HepG2 (cell line): ENCODE measurements around the gene ZBTB7C. TPM values are rescaled to one million over a fixed set of nuclear protein-coding genes. Genes with fewer than 3 reads are reported as not detected.
A peak's percentile ranks its signal among the peaks of the same experiment; 100 is the strongest.

Source experiments
- ATAC-seq: fragments of 200-7000 bp; cut with Tn5 transposase; 3 replicates; pipeline ENCODE4 v1.9.1; 2020; ENCODE audit warnings: mild to moderate bottlenecking, moderate library complexity
- BruUV-seq: library from RNA; stranded (reverse); fragments of 400-500 nt; replicated peaks from 2 replicates; lab custom pipeline; 2021; lab: Mats Ljungman, UMichigan
- CTCF ChIA-PET: fragments of 300-600 bp; formaldehyde crosslinking; extraction: SDS; loops from one replicate; lab custom pipeline; 2021; ENCODE audit warnings: low total read pairs, inconsistent platforms, low intra/inter-chr PET ratio; lab: Yijun Ruan, JAX
- POLR2A ChIA-PET: fragments of 350-600 bp; sonication (Branson Sonifier 250); formaldehyde crosslinking; loops from one replicate; lab custom pipeline; 2020; ENCODE audit warnings: antibody characterized with exemption, inconsistent platforms; lab: Yijun Ruan, JAX
- DNase-seq: peaks from one replicate; pipeline ENCODE4 v3.0.0-alpha.2; 2015; ENCODE audit warnings: low spot score
- FAIRE-seq: peaks from 3 replicates; lab custom pipeline; 2011; peaks lifted over from hg19 to GRCh38; lab: Jason Lieb, UNC
- H2AFZ ChIP-seq: one replicate; pipeline ENCODE4 v1.6.1; 2011; ENCODE audit warnings: low read length, inconsistent platforms
- H3K27ac ChIP-seq: fragments of 300-600 bp; 3 replicates; pipeline ENCODE4 v1.8.0; 2011; ENCODE audit warnings: mixed run types, mild to moderate bottlenecking, mixed read lengths, low read length, inconsistent platforms; ENCODE audit not compliant: insufficient read depth; ENCODE audit errors: extremely low read length
- H3K27me3 ChIP-seq, 2 experiments: fragments of 200-600 bp in 1 of 2; 2 replicates in 1 of 2; 3 replicates in 1 of 2; pipeline versions ENCODE4 v1.6.0 to v1.8.0; 2011; ENCODE audit warnings: low read length in 2 of 2, mild to moderate bottlenecking in 2 of 2, moderate library complexity in 2 of 2, inconsistent platforms in 1 of 2; ENCODE audit not compliant: insufficient read depth in 2 of 2, control insufficient read depth in 1 of 2
- H3K36me3 ChIP-seq, 2 experiments: fragments of 200-600 bp in 1 of 2; replicated peaks in 1 of 2; 2 replicates in 1 of 2; 3 replicates in 1 of 2; pipeline versions ENCODE4 v1.5.1 to v1.8.0; 2011; ENCODE audit warnings: low read length in 2 of 2, inconsistent platforms in 1 of 2; ENCODE audit not compliant: insufficient read depth in 2 of 2, control insufficient read depth in 1 of 2
- H3K4me1 ChIP-seq: 2 replicates; pipeline ENCODE4 v1.5.1; 2012; ENCODE audit warnings: low read length, inconsistent platforms; ENCODE audit not compliant: insufficient read depth
- H3K4me2 ChIP-seq: 2 replicates; pipeline ENCODE4 v1.6.0; 2011; ENCODE audit warnings: low read depth, low read length, inconsistent platforms
- H3K4me3 ChIP-seq, 3 experiments: fragments of 200-600 bp in 1 of 3; sonication (generic), shearing (Covaris generic) in 1 of 3; replicated peaks in 1 of 3; 2 replicates each; pipeline ENCODE4 v1.5.1; 2011 to 2016; ENCODE audit warnings: low read length in 3 of 3, inconsistent platforms in 2 of 3, low read depth in 2 of 3, mild to moderate bottlenecking in 2 of 3, control low read depth in 1 of 3, mixed read lengths in 1 of 3; ENCODE audit not compliant: insufficient read depth in 1 of 3
- H3K79me2 ChIP-seq: one replicate; pipeline ENCODE4 v1.6.1; 2011; ENCODE audit warnings: low read length, inconsistent platforms; ENCODE audit not compliant: insufficient read depth
- H3K9ac ChIP-seq: 2 replicates; pipeline ENCODE4 v1.6.0; 2011; ENCODE audit warnings: mild to moderate bottlenecking, low read depth, low read length, inconsistent platforms; ENCODE audit not compliant: insufficient read depth
- H3K9me3 ChIP-seq: 2 replicates; pipeline ENCODE4 v1.5.1; 2012; ENCODE audit warnings: mild to moderate bottlenecking, low read length
- H4K20me1 ChIP-seq: 2 replicates; pipeline ENCODE4 v1.6.0; 2011; ENCODE audit warnings: inconsistent platforms, mild to moderate bottlenecking, low read length, moderate library complexity; ENCODE audit not compliant: insufficient read depth
- KMT2A ChIP-seq: sonication (generic); formaldehyde crosslinking; IDR thresholded peaks from 2 replicates; pipeline ENCODE4 v1.4.0; 2020; ENCODE audit warnings: missing genetic modification reagents
- MAFK ChIP-seq, 2 experiments: IDR thresholded peaks in 1 of 2; conservative IDR thresholded peaks in 1 of 2; 2 replicates each; pipeline ENCODE4 v1.6.1; 2011; ENCODE audit warnings: improper control_type of control experiment in 2 of 2, low read length in 2 of 2
- MLLT10 ChIP-seq: sonication (generic); formaldehyde crosslinking; IDR thresholded peaks from 2 replicates; pipeline ENCODE4 v1.4.0; 2020; ENCODE audit warnings: missing genetic modification reagents
- SATB2 ChIP-seq: sonication (generic); formaldehyde crosslinking; IDR thresholded peaks from 2 replicates; pipeline ENCODE4 v1.5.0; 2020; ENCODE audit warnings: missing genetic modification reagents
- SNAPC2 ChIP-seq: sonication (generic); formaldehyde crosslinking; IDR thresholded peaks from 2 replicates; pipeline ENCODE4 v1.8.1; 2022; ENCODE audit warnings: mild to moderate bottlenecking, missing genetic modification reagents
- ZFYVE20 ChIP-seq: sonication (generic); formaldehyde crosslinking; IDR thresholded peaks from 2 replicates; pipeline ENCODE4 v1.8.0; 2023; ENCODE audit warnings: low read depth, mild to moderate bottlenecking, moderate library complexity, missing genetic modification reagents, borderline replicate concordance
- ZNF274 ChIP-seq: sonication (generic); formaldehyde crosslinking; IDR thresholded peaks from 2 replicates; pipeline ENCODE4 v1.5.1; 2020; ENCODE audit warnings: mild to moderate bottlenecking, missing genetic modification reagents
- ZNF841 ChIP-seq: sonication (generic); formaldehyde crosslinking; IDR thresholded peaks from 2 replicates; pipeline ENCODE4 v1.8.1; 2023; ENCODE audit warnings: missing genetic modification reagents, borderline replicate concordance
- WGBS: methylation state at CpG from one replicate; pipeline ENCODE4 v1.1.6; 2017; ENCODE audit warnings: low lambda C conversion rate; 5-methylcytosine and 5-hydroxymethylcytosine counted together
- in situ Hi-C: cut with HindIII; loops from 2 replicates; pipeline ENCODE4 v1.10.0; 2017; ENCODE audit warnings: low pct_unique_long_range_greater_than_20kb; ENCODE audit not compliant: extremely low pct_ligation_motif_present
- intact Hi-C: fragments of 100-400 bp; cut with micrococcal nuclease; formaldehyde crosslinking; loops from one replicate; pipeline ENCODE4 v1.10.0; 2022; ENCODE audit not compliant: unreplicated experiment
- polyA plus RNA-seq, 8 experiments: library from polyadenylated mRNA; depleted of rRNA in 3 of 8; stranded (reverse) in 7 of 8; unstranded in 1 of 8; fragments of >200 nt; fragmentation: Illumina TruSeq in 4 of 8; extraction: Trizol in 4 of 8; gene quantifications; 2 replicates each; pipeline versions ENCODE4 v1.2.1 to v1.2.3, GENCODE V29; 2011 to 2016; ENCODE audit warnings: low read depth in 4 of 8, missing spikeins in 1 of 8, mixed read lengths in 1 of 8; ENCODE audit not compliant: insufficient read depth in 1 of 8
- total RNA-seq, 5 experiments: library from RNA; depleted of rRNA; stranded (reverse); fragments of >200 nt; fragmentation: Illumina TruSeq; extraction: Trizol; gene quantifications; 2 replicates each; pipeline ENCODE4 v1.2.3, GENCODE V29; 2016; ENCODE audit warnings: low read depth in 1 of 5

The ZBTB7C gene
- total and polyA plus RNA-seq, 2 of the 13 experiments (the other 11 are each of a cell fraction or from before 2014, with no cell fraction given), result 0.01 to 0.04 TPM

- 26% methylated on average over 2 of the region's 2 CpGs for WGBS
- intact Hi-C loops (no loop called here), in situ Hi-C loops (no loop called here)
- FAIRE-seq (no peak), DNase-seq (no peak), ATAC-seq (no peak)
- Histone ChIP-seq H4K20me1 (no peaks in the 10 kb centered on the region), H2AFZ (no peak overlapping the region), H3K36me3 (no peaks in the 10 kb centered on the region), H3K9ac (no peak overlapping the region), H3K4me2 (no peak overlapping the region), H3K9me3 (no peaks in the 10 kb centered on the region), H3K27me3 (peaks cover 2 to 30% of the 10 kb centered on the region in 2 experiments; a peak in 4 of 5 replicates), H3K4me1 (peaks cover 8% of the 10 kb centered on the region), H3K4me3 (no peak overlapping the region), H3K27ac (no peak overlapping the region), H3K79me2 (no peaks in the 10 kb centered on the region)
- no TSS peak for BruUV-seq
- ChIA-PET CTCF (no interaction called here), POLR2A (no interaction called here)
- TF ChIP-seq ZNF274 (CRISPR knock-in tag) (no peak), SATB2 (CRISPR knock-in tag) (no peak), MAFK (conservative IDR thresholded peaks at IDR 0.05 in 1 of 2, IDR thresholded peaks at IDR 0.05 in 1 of 2; ENCODE audit: low read length in 2 of 2) (no peak), ZNF841 (CRISPR knock-in tag) (no peak), ZFYVE20 (CRISPR knock-in tag) (no peak), MLLT10 (CRISPR knock-in tag) (no peak), KMT2A (no peak)
Measured at GRCh38 chr18:48010264-48010663, 398.9 kb downstream of the ZBTB7C start.

- no TSS peak for BruUV-seq
- Histone ChIP-seq H3K4me3 (no peak overlapping the region), H3K4me1 (peaks cover 8% of the 10 kb centered on the region), H3K27ac (no peak overlapping the region), H3K79me2 (no peaks in the 10 kb centered on the region), H2AFZ (no peak overlapping the region), H3K27me3 (peaks cover 2 to 30% of the 10 kb centered on the region in 2 experiments; a peak in 4 of 5 replicates), H3K9me3 (no peaks in the 10 kb centered on the region), H3K36me3 (no peaks in the 10 kb centered on the region), H3K9ac (no peak overlapping the region), H4K20me1 (no peaks in the 10 kb centered on the region), H3K4me2 (peak overlapping the region; percentile 73; the same call in 1 of the 2 replicates)
- TF ChIP-seq SNAPC2 (CRISPR knock-in tag), result no peak
- DNase-seq (no peak), ATAC-seq (no peak), FAIRE-seq (no peak)
- ChIA-PET POLR2A (no interaction called here), CTCF (no interaction called here)
- intact Hi-C loops, result loop anchor here (5.0 kb wide), 1 partner anchor 77 kb away; the partner anchor contains the start of gene SMAD2
- in situ Hi-C loops, result no loop called here
- WGBS, result 53% methylated on average over 5 of the region's 10 CpGs
Measured at GRCh38 chr18:48009116-48009745, 400.0 kb downstream of the ZBTB7C start.
